ENCODE measurements around the gene IFITM5. TPM values are rescaled to one million over a fixed set of nuclear protein-coding genes. Genes with fewer than 3 reads are reported as not detected.

The IFITM5 gene
- total and polyA plus RNA-seq, 2 donors from 2014 or later = not detected

GRCh38 chr11:298406-299065 lies 790 bp downstream of the IFITM5 start:
- H3K9ac ChIP-seq (ENCODE audit: low read length in 3 of 3) = no peak overlapping the region
- H3K36me3 ChIP-seq (ENCODE audit: control insufficient read depth in 2 of 3, insufficient read depth in 3 of 3, low read length in 3 of 3) = no peaks in the 10 kb centered on the region
- intact Hi-C loops (cut with DNase I) = no loop called here
- H3K4me1 ChIP-seq (ENCODE audit: control insufficient read depth in 2 of 3, insufficient read depth in 2 of 3, low read depth in 1 of 3, low read length in 3 of 3) = no peaks in the 10 kb centered on the region
- H3K9me3 ChIP-seq (ENCODE audit: control insufficient read depth in 2 of 3, insufficient read depth in 1 of 3, low read length in 3 of 3) = no peaks in the 10 kb centered on the region
- no peak overlapping the region for H3K4me3 ChIP-seq (ENCODE audit: low read length in 3 of 3)
- DNase-seq (peak in 2 of 5 donors; percentile 52 to 67), FAIRE-seq (no peak)
- TF ChIP-seq CTCF (IDR thresholded peaks at IDR 0.05; ENCODE audit: borderline replicate concordance, extremely low read depth, insufficient read depth) = no peak
- no peak overlapping the region for H3K27ac ChIP-seq (ENCODE audit: low read depth in 2 of 2, low read length in 2 of 2)
- H3K27me3 ChIP-seq (ENCODE audit: control insufficient read depth, insufficient read depth, low read length) = no peaks in the 10 kb centered on the region

- H3K4me3 ChIP-seq (ENCODE audit: low read length in 3 of 3) = no peak overlapping the region
- TF ChIP-seq CTCF (IDR thresholded peaks at IDR 0.05; ENCODE audit: borderline replicate concordance, extremely low read depth, insufficient read depth) = no peak
- no peaks in the 10 kb centered on the region for H3K9me3 ChIP-seq (ENCODE audit: control insufficient read depth in 2 of 3, insufficient read depth in 1 of 3, low read length in 3 of 3)
- no peaks in the 10 kb centered on the region for H3K36me3 ChIP-seq (ENCODE audit: control insufficient read depth in 2 of 3, insufficient read depth in 3 of 3, low read length in 3 of 3)
- intact Hi-C loops (cut with DNase I) = no loop called here
- H3K27me3 ChIP-seq (ENCODE audit: control insufficient read depth, insufficient read depth, low read length) = no peaks in the 10 kb centered on the region
- H3K4me1 ChIP-seq (ENCODE audit: control insufficient read depth in 2 of 3, insufficient read depth in 2 of 3, low read depth in 1 of 3, low read length in 3 of 3) = no peaks in the 10 kb centered on the region
- no peak overlapping the region for H3K27ac ChIP-seq (ENCODE audit: low read depth in 2 of 2, low read length in 2 of 2)
- FAIRE-seq (no peak), DNase-seq (peak in 2 of 5 donors; percentile 39 to 73)
- H3K9ac ChIP-seq (ENCODE audit: low read length in 3 of 3) = no peak overlapping the region
These were observed 1.5 kb downstream of the IFITM5 start for GRCh38 chr11:297586-298405.

GRCh38 chr11:297051-297585 lies 2.2 kb downstream of the IFITM5 start:
- Histone ChIP-seq H3K27me3 (ENCODE audit: control insufficient read depth, insufficient read depth, low read length) (no peaks in the 10 kb centered on the region), H3K27ac (ENCODE audit: low read depth in 2 of 2, low read length in 2 of 2) (no peak overlapping the region)

More at GRCh38 chr11:297051-297585, 2.2 kb downstream of the IFITM5 start:
- no peak for TF ChIP-seq CTCF (IDR thresholded peaks at IDR 0.05; ENCODE audit: borderline replicate concordance, extremely low read depth, insufficient read depth)
- FAIRE-seq (no peak), DNase-seq (peak in 2 of 5 donors; percentile 26 to 77)
- Histone ChIP-seq H3K36me3 (ENCODE audit: control insufficient read depth in 2 of 3, insufficient read depth in 3 of 3, low read length in 3 of 3) (no peaks in the 10 kb centered on the region), H3K9me3 (ENCODE audit: control insufficient read depth in 2 of 3, insufficient read depth in 1 of 3, low read length in 3 of 3) (no peaks in the 10 kb centered on the region), H3K4me3 (ENCODE audit: low read length in 3 of 3) (no peak overlapping the region), H3K4me1 (ENCODE audit: control insufficient read depth in 2 of 3, insufficient read depth in 2 of 3, low read depth in 1 of 3, low read length in 3 of 3) (no peaks in the 10 kb centered on the region), H3K9ac (ENCODE audit: low read length in 3 of 3) (no peak overlapping the region)
- intact Hi-C loops (cut with DNase I) = no loop called here
